ENCODE results near the gene NOS1AP. TPM values are rescaled to one million over a fixed set of nuclear protein-coding genes. Genes with fewer than 3 reads are reported as not detected.

The NOS1AP gene
- polyA plus RNA-seq, 3 donors, result 0.12 TPM; not detected in 2

GRCh38 chr1:162175379-162176081, 106.0 kb downstream of the NOS1AP start:
- Histone ChIP-seq H2AFZ (ENCODE audit: insufficient read depth, low read depth, low read length, poor library complexity, severe bottlenecking) (no peak overlapping the region), H3K4me3 (replicated peaks in 1 of 3; ENCODE audit: low read depth in 2 of 3, low read length in 3 of 3) (no peak overlapping the region), H3K36me3 (replicated peaks in 1 of 2; ENCODE audit: control insufficient read depth in 1 of 2, insufficient read depth in 2 of 2, low read length in 2 of 2) (no peaks in the 10 kb centered on the region), H4K20me1 (ENCODE audit: insufficient read depth, low read length) (no peaks in the 10 kb centered on the region), H3K9ac (ENCODE audit: insufficient read depth, low read length, poor library complexity, severe bottlenecking) (no peak overlapping the region), H3K27ac (ENCODE audit: low read depth in 1 of 2, low read length in 2 of 2) (no peak overlapping the region), H3K79me2 (ENCODE audit: insufficient read depth, low read length) (no peaks in the 10 kb centered on the region), H3K27me3 (ENCODE audit: control insufficient read depth in 2 of 2, insufficient read depth in 2 of 2, low read length in 2 of 2) (no peaks in the 10 kb centered on the region), H3K4me1 (ENCODE audit: control insufficient read depth in 1 of 2, insufficient read depth in 2 of 2, low read length in 2 of 2) (peaks cover 0 to 16% of the 10 kb centered on the region in 2 donors), H3K9me3 (replicated peaks in 1 of 2; ENCODE audit: control insufficient read depth in 1 of 2, insufficient read depth in 1 of 2, low read length in 2 of 2) (no peaks in the 10 kb centered on the region), H3K4me2 (replicated peaks; ENCODE audit: extremely low read depth, low read length, poor library complexity, severe bottlenecking) (no peak overlapping the region)
- 95% methylated on average over 4 of the region's 9 CpGs for WGBS (ENCODE audit: insufficient coverage)
- peaks cover 17% of the 10 kb centered on the region for H3K4me1 Mint-ChIP-seq
- H3K4me3 Mint-ChIP-seq, result no peak overlapping the region
- H3K36me3 Mint-ChIP-seq, result no peaks in the 10 kb centered on the region
- intact Hi-C loops (cut with micrococcal nuclease), result no loop called here
- no peak for DNase-seq
- no peak overlapping the region for H3K27ac Mint-ChIP-seq
- no peak for TF ChIP-seq CTCF (IDR thresholded peaks at IDR 0.05)
- H3K9me3 Mint-ChIP-seq, result peaks cover 0 to 4% (median 0%) of the 10 kb centered on the region in 7 donors
- H3K27me3 Mint-ChIP-seq (ENCODE audit: low read depth in 3 of 3), result peaks cover 0 to 1% (median 0%) of the 10 kb centered on the region in 3 donors

GRCh38 chr1:162177126-162177525, 107.6 kb downstream of the NOS1AP start:
- Histone ChIP-seq H3K27ac (ENCODE audit: low read depth in 1 of 2, low read length in 2 of 2) (no peak overlapping the region), H3K9me3 (replicated peaks in 1 of 2; ENCODE audit: control insufficient read depth in 1 of 2, insufficient read depth in 1 of 2, low read length in 2 of 2) (no peaks in the 10 kb centered on the region), H3K79me2 (ENCODE audit: insufficient read depth, low read length) (no peaks in the 10 kb centered on the region), H2AFZ (ENCODE audit: insufficient read depth, low read depth, low read length, poor library complexity, severe bottlenecking) (peak overlapping the region; percentile 15), H3K27me3 (ENCODE audit: control insufficient read depth in 2 of 2, insufficient read depth in 2 of 2, low read length in 2 of 2) (no peaks in the 10 kb centered on the region), H3K4me2 (replicated peaks; ENCODE audit: extremely low read depth, low read length, poor library complexity, severe bottlenecking) (no peak overlapping the region), H3K36me3 (replicated peaks in 1 of 2; ENCODE audit: control insufficient read depth in 1 of 2, insufficient read depth in 2 of 2, low read length in 2 of 2) (no peaks in the 10 kb centered on the region), H3K9ac (ENCODE audit: insufficient read depth, low read length, poor library complexity, severe bottlenecking) (no peak overlapping the region), H3K4me1 (ENCODE audit: control insufficient read depth in 1 of 2, insufficient read depth in 2 of 2, low read length in 2 of 2) (peaks cover 0 to 16% of the 10 kb centered on the region in 2 donors), H4K20me1 (ENCODE audit: insufficient read depth, low read length) (no peaks in the 10 kb centered on the region), H3K4me3 (replicated peaks in 1 of 3; ENCODE audit: low read depth in 2 of 3, low read length in 3 of 3) (no peak overlapping the region)
- WGBS (ENCODE audit: insufficient coverage), result 45% methylated on average over 5 of the region's 6 CpGs
- Mint-ChIP-seq H3K36me3 (no peaks in the 10 kb centered on the region), H3K4me1 (peaks cover 14% of the 10 kb centered on the region), H3K9me3 (no peaks in the 10 kb centered on the region), H3K4me3 (no peak overlapping the region), H3K27ac (peak overlapping the region in 1 of 7 donors; percentile 32), H3K27me3 (ENCODE audit: low read depth in 3 of 3) (peaks cover 0 to 1% (median 0%) of the 10 kb centered on the region in 3 donors)
- intact Hi-C loops (cut with micrococcal nuclease), result no loop called here
- no peak for TF ChIP-seq CTCF (IDR thresholded peaks at IDR 0.05)
- peak; percentile 23 to 39 (median 36) for DNase-seq
